ENCODE data around the gene COMMD6. TPM values are rescaled to one million over a fixed set of nuclear protein-coding genes. Genes with fewer than 3 reads are reported as not detected.
"Not testable (repeated sequence)": the region's sequence is repeated elsewhere in the genome, so short reads cannot be mapped to it uniquely, and the experiment has no call there.

The COMMD6 gene
- total and polyA plus RNA-seq, 2 of the 13 experiments (the other 11 are each of a cell fraction or from before 2014, with no cell fraction given): 97.0 to 164 TPM

GRCh38 chr13:75547917-75548316 is 10.3 kb upstream of the COMMD6 start:
- Histone ChIP-seq H3K36me3 (replicated peaks in 1 of 2; ENCODE audit: control insufficient read depth in 1 of 2, insufficient read depth in 2 of 2, low read length in 2 of 2) (no peaks in the 10 kb centered on the region), H4K20me1 (ENCODE audit: insufficient read depth, low read length) (no peaks in the 10 kb centered on the region), H2AFZ (ENCODE audit: low read length) (peak overlapping the region; percentile 67), H3K4me3 (replicated peaks in 1 of 3; ENCODE audit: insufficient read depth in 1 of 3, low read depth in 2 of 3, low read length in 3 of 3) (no peak overlapping the region), H3K4me2 (ENCODE audit: low read depth, low read length) (no peak overlapping the region), H3K4me1 (ENCODE audit: insufficient read depth, low read length) (peaks cover 53% of the 10 kb centered on the region), H3K79me2 (ENCODE audit: insufficient read depth, low read length) (peaks cover 24% of the 10 kb centered on the region), H3K9me3 (ENCODE audit: low read length) (no peaks in the 10 kb centered on the region), H3K27ac (ENCODE audit: extremely low read length, insufficient read depth, low read length) (no peak overlapping the region), H3K9ac (ENCODE audit: insufficient read depth, low read depth, low read length) (no peak overlapping the region), H3K27me3 (ENCODE audit: control insufficient read depth in 1 of 2, insufficient read depth in 2 of 2, low read length in 2 of 2) (no peaks in the 10 kb centered on the region; a peak in 1 of 5 replicates)
- ChIA-PET POLR2A (no interaction called here), CTCF (ENCODE audit: low intra/inter-chr PET ratio, low total read pairs) (no interaction called here)
- TF ChIP-seq ATF4 (CRISPR knock-in tag; IDR thresholded peaks at IDR 0.05) (no peak), NFKB2 (CRISPR knock-in tag; IDR thresholded peaks at IDR 0.05; ENCODE audit: borderline replicate concordance) (no peak), ZFP82 (CRISPR knock-in tag; IDR thresholded peaks at IDR 0.05; ENCODE audit: borderline replicate concordance) (no peak), KDM2A (CRISPR knock-in tag; IDR thresholded peaks at IDR 0.05; ENCODE audit: borderline replicate concordance, low read depth) (no peak), DNMT1 (CRISPR knock-in tag; IDR thresholded peaks at IDR 0.05) (no peak), ZNF33A (CRISPR knock-in tag; IDR thresholded peaks at IDR 0.05; ENCODE audit: borderline replicate concordance) (no peak), FOXA1 (IDR thresholded peaks at IDR 0.05) (no peak), FOXA1 (CRISPR knock-in tag; IDR thresholded peaks at IDR 0.05) (no peak), ZNF143 (CRISPR knock-in tag; IDR thresholded peaks at IDR 0.05) (no peak), NFATC3 (CRISPR knock-in tag; IDR thresholded peaks at IDR 0.05) (no peak), ZNF709 (CRISPR knock-in tag; IDR thresholded peaks at IDR 0.05) (no peak), ESRRA (CRISPR knock-in tag; IDR thresholded peaks at IDR 0.05; ENCODE audit: low read depth) (no peak), NCOR1 (IDR thresholded peaks at IDR 0.05; ENCODE audit: borderline replicate concordance, low read length) (no peak)
- WGBS (ENCODE audit: low lambda C conversion rate): 66% methylated on average over 3 of the region's 3 CpGs
- intact Hi-C loops (cut with micrococcal nuclease; ENCODE audit: unreplicated experiment) (loop anchor here (5.0 kb wide), 2 partner anchors 191 to 246 kb away; no protein-coding TSS in a partner anchor), in situ Hi-C loops (cut with HindIII; ENCODE audit: extremely low pct_ligation_motif_present, low pct_unique_long_range_greater_than_20kb) (loop anchor here (5.0 to 10.0 kb wide), 2 partner anchors 61 to 173 kb away; no protein-coding TSS in a partner anchor)
- ATAC-seq: no peak
- no peak for DNase-seq (ENCODE audit: low spot score)
- BruUV-seq (replicated peaks): no TSS peak
- no peak for FAIRE-seq

- H2AFZ ChIP-seq (ENCODE audit: low read length); H4K20me1 ChIP-seq (ENCODE audit: insufficient read depth, low read length); H3K79me2 ChIP-seq (ENCODE audit: insufficient read depth, low read length); H3K9me3 ChIP-seq (ENCODE audit: low read length); H3K27me3 ChIP-seq (ENCODE audit: control insufficient read depth in 1 of 2, insufficient read depth in 2 of 2, low read length in 2 of 2); CTCF ChIA-PET (ENCODE audit: low intra/inter-chr PET ratio, low total read pairs); H3K36me3 ChIP-seq (replicated peaks in 1 of 2; ENCODE audit: control insufficient read depth in 1 of 2, insufficient read depth in 2 of 2, low read length in 2 of 2); ATAC-seq; H3K9ac ChIP-seq (ENCODE audit: insufficient read depth, low read depth, low read length); H3K4me2 ChIP-seq (ENCODE audit: low read depth, low read length); H3K27ac ChIP-seq (ENCODE audit: extremely low read length, insufficient read depth, low read length); DNase-seq (ENCODE audit: low spot score); BruUV-seq (replicated peaks); H3K4me3 ChIP-seq (replicated peaks in 1 of 3; ENCODE audit: insufficient read depth in 1 of 3, low read depth in 2 of 3, low read length in 3 of 3); FAIRE-seq: not testable (repeated sequence)
- WGBS (ENCODE audit: low lambda C conversion rate): 84% methylated on average over 14 of the region's 14 CpGs
- intact Hi-C loops (cut with micrococcal nuclease; ENCODE audit: unreplicated experiment): loop anchor here (5.0 kb wide), 2 partner anchors 188 to 243 kb away; no protein-coding TSS in a partner anchor
- POLR2A ChIA-PET: interaction anchor here (0.7 kb wide), 1 partner anchor 125 kb away, joined by 3 read pairs; no protein-coding TSS in a partner anchor
- in situ Hi-C loops (cut with HindIII; ENCODE audit: extremely low pct_ligation_motif_present, low pct_unique_long_range_greater_than_20kb): loop anchor here (5.0 to 10.0 kb wide), 2 partner anchors 58 to 171 kb away; no protein-coding TSS in a partner anchor
- H3K4me1 ChIP-seq (ENCODE audit: insufficient read depth, low read length): peaks cover 48% of the 10 kb centered on the region
Observed at GRCh38 chr13:75545386-75545785, 7.7 kb upstream of the COMMD6 start.

All from HepG2 (cell line).